Natural killer cell (primary cell): ENCODE measurements around the gene DUSP5. TPM values are rescaled to one million over a fixed set of nuclear protein-coding genes. Genes with fewer than 3 reads are reported as not detected.
A peak's percentile ranks its signal among the peaks of the same experiment; 100 is the strongest.
"Not testable (repeated sequence)": the region's sequence is repeated elsewhere in the genome, so short reads cannot be mapped to it uniquely, and the experiment has no call there.

ENCODE experiments used
- ATAC-seq, 3 donors: fragments of 150-1000 bp in 2 of 3; fragments of 200-7000 bp in 1 of 3; cut with Tn5 transposase; 1 replicate in 1 of 3; 2 replicates in 2 of 3; pipeline ENCODE4 v1.10.0; 2021; ENCODE audit warnings: mild to moderate bottlenecking in 2 of 3, moderate library complexity in 2 of 3
- DNase-seq, 2 donors: peaks; one replicate each; pipeline versions ENCODE4 v3.0.0 to v3.0.0-alpha.2; 2013 to 2021; ENCODE audit warnings: mixed read lengths in 1 of 2
- H3K27ac ChIP-seq: one replicate; pipeline ENCODE4 v1.5.1; 2013; ENCODE audit warnings: mild to moderate bottlenecking, low read length
- H3K27me3 ChIP-seq: one replicate; pipeline ENCODE4 v1.6.1; 2013; ENCODE audit warnings: low read length; ENCODE audit not compliant: control insufficient read depth, insufficient read depth
- H3K36me3 ChIP-seq: one replicate; pipeline ENCODE4 v1.6.1; 2013; ENCODE audit warnings: low read length; ENCODE audit not compliant: control insufficient read depth, insufficient read depth
- H3K4me1 ChIP-seq: one replicate; pipeline ENCODE4 v1.6.1; 2013; ENCODE audit warnings: low read length; ENCODE audit not compliant: control insufficient read depth, insufficient read depth
- H3K4me3 ChIP-seq: one replicate; pipeline ENCODE4 v1.5.1; 2013; ENCODE audit warnings: low read length
- H3K9me3 ChIP-seq: one replicate; pipeline ENCODE4 v1.6.1; 2013; ENCODE audit warnings: low read length; ENCODE audit not compliant: control insufficient read depth, insufficient read depth
- H3K27ac Mint-ChIP-seq, 2 donors: one replicate each; pipeline ENCODE4 v1.8.0; 2022; ENCODE audit warnings: mild to moderate bottlenecking in 2 of 2, mixed read lengths in 2 of 2, moderate library complexity in 1 of 2
- H3K27me3 Mint-ChIP-seq, 2 donors: one replicate each; pipeline ENCODE4 v1.8.0; 2022; ENCODE audit warnings: low read depth in 2 of 2, mixed read lengths in 2 of 2
- H3K36me3 Mint-ChIP-seq: one replicate; pipeline ENCODE4 v1.8.0; 2022; ENCODE audit warnings: mixed read lengths
- H3K4me1 Mint-ChIP-seq, 2 donors: one replicate each; pipeline ENCODE4 v1.8.0; 2022; ENCODE audit warnings: mixed read lengths in 2 of 2
- H3K4me3 Mint-ChIP-seq: one replicate; pipeline ENCODE4 v1.8.0; 2022; ENCODE audit warnings: mild to moderate bottlenecking, moderate library complexity, mixed read lengths
- H3K9me3 Mint-ChIP-seq, 2 donors: one replicate each; pipeline ENCODE4 v1.8.0; 2022; ENCODE audit warnings: mixed read lengths in 2 of 2
- WGBS: methylation state at CpG from one replicate; pipeline ENCODE4 v1.1.7; 2013; ENCODE audit warnings: missing lambda C conversion rate; ENCODE audit not compliant: insufficient coverage; 5-methylcytosine and 5-hydroxymethylcytosine counted together
- intact Hi-C: fragments of 100-400 bp; cut with micrococcal nuclease; formaldehyde crosslinking; loops from one replicate; pipeline ENCODE4 v1.14.2; 2022
- total RNA-seq, 4 donors: library from RNA; stranded (reverse); fragments of 120-200 nt in 1 of 4; gene quantifications; one replicate each; pipeline versions ENCODE4 v1.2.3 to v1.2.4, GENCODE V29; 2013 to 2022
- TF ChIP-seq, protein P1 (sequence below): fragments of 200-600 bp; IDR thresholded peaks from one replicate; pipeline ENCODE4 v1.8.0; 2022; ENCODE audit warnings: antibody characterized with exemption

The DUSP5 gene
- total RNA-seq, 3 donors from 2014 or later (not counting 1 experiment from before 2014, with no cell fraction given): 56.3 to 98.9 (median 69.6) TPM

- peaks cover 27% of the 10 kb centered on the region for H3K4me1 ChIP-seq
- ATAC-seq (no peak), DNase-seq (no peak)
- H3K4me3 Mint-ChIP-seq: no peak overlapping the region
- no peaks in the 10 kb centered on the region for H3K27me3 Mint-ChIP-seq
- no peak overlapping the region for H3K4me3 ChIP-seq
- H3K27me3 ChIP-seq: no peaks in the 10 kb centered on the region
- 77% methylated on average over 7 of the region's 9 CpGs for WGBS
- no peaks in the 10 kb centered on the region for H3K36me3 ChIP-seq
- TF ChIP-seq, protein P1, sequence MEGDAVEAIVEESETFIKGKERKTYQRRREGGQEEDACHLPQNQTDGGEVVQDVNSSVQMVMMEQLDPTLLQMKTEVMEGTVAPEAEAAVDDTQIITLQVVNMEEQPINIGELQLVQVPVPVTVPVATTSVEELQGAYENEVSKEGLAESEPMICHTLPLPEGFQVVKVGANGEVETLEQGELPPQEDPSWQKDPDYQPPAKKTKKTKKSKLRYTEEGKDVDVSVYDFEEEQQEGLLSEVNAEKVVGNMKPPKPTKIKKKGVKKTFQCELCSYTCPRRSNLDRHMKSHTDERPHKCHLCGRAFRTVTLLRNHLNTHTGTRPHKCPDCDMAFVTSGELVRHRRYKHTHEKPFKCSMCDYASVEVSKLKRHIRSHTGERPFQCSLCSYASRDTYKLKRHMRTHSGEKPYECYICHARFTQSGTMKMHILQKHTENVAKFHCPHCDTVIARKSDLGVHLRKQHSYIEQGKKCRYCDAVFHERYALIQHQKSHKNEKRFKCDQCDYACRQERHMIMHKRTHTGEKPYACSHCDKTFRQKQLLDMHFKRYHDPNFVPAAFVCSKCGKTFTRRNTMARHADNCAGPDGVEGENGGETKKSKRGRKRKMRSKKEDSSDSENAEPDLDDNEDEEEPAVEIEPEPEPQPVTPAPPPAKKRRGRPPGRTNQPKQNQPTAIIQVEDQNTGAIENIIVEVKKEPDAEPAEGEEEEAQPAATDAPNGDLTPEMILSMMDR: no peak
- no peaks in the 10 kb centered on the region for H3K36me3 Mint-ChIP-seq
- no peaks in the 10 kb centered on the region for H3K9me3 ChIP-seq
- H3K27ac ChIP-seq: no peak overlapping the region
- H3K9me3 Mint-ChIP-seq: no peaks in the 10 kb centered on the region
- intact Hi-C loops: no loop called here
- H3K27ac Mint-ChIP-seq: no peak overlapping the region
- peaks cover 33 to 37% of the 10 kb centered on the region in 2 donors for H3K4me1 Mint-ChIP-seq
Measured at GRCh38 chr10:110525349-110526260, 27.9 kb downstream of the DUSP5 start.

DNA sequence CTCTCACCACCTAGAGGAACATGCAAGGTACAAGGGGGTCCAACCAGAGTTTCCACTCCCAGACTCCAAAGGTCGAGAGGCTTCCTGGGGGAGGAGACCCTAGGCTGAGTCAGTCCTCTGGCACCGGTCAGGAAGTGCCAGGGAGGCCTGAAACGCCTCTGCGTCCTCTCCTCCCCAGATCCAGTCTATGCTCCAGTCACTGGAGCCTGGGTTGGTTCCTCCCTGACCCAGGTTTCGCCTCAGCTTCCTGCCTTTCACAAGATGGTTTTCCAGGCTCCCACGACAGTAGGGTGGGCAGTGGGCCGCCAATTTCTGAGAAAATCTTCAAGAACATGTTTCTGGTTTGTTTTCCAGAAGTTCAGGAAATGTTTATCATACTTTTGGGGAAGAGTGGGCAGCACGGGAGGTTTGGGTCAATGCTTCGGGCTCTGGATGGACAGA, 30.0 kb downstream of the DUSP5 start:
- Mint-ChIP-seq H3K4me1 (peaks cover 24 to 29% of the 10 kb centered on the region in 2 donors), H3K36me3 (no peaks in the 10 kb centered on the region), H3K4me3 (no peak overlapping the region), H3K9me3 (no peaks in the 10 kb centered on the region), H3K27ac (peak overlapping the region in 1 of 2 donors; percentile 43), H3K27me3 (no peaks in the 10 kb centered on the region)
- peaks cover 24% of the 10 kb centered on the region for H3K4me1 ChIP-seq
- intact Hi-C loops: no loop called here
- WGBS: 90% methylated on average over 9 of the region's 9 CpGs
- no peaks in the 10 kb centered on the region for H3K36me3 ChIP-seq
- DNase-seq (no peak), ATAC-seq (no peak)
- no peaks in the 10 kb centered on the region for H3K9me3 ChIP-seq
- H3K4me3 ChIP-seq: no peak overlapping the region
- TF ChIP-seq, protein P1: no peak
- no peak overlapping the region for H3K27ac ChIP-seq
- H3K27me3 ChIP-seq: no peaks in the 10 kb centered on the region

DNA sequence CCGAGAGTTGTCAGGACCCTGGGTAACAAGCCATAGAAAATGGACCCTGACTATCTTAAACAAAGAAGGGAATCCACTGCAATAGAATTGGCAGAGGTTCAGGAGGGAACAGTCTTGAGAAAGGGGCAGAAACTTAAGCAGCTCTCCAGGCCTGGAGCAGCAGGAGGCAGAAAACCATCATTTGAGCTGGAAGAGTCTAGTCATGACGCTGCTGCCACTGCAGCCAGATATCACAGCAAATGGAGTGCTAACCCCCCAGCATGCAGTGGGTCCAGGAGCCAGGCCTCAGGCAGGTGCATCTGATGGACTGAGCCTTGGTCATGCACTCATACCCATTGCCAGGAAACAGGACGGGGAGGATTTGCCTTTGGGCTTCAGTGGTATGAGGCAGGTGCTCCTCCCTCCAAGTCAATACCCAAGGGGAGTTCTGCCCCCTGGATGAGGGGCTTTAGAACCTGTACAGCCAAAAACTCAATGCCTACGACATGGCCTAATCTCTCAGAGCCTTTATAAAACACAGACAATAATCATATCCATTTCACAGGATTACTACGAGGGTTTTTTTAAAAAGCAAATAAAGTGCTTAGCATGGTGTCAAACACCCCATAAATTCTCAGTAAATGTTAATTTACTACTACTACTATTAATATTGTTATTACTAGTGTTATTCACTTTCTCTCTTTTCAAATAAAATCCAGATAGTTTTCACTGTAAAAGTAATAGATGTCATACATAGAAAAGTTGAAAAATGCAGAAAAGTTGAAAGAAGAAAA, 30.7 kb downstream of the DUSP5 start:
- TF ChIP-seq, protein P1: no peak
- H3K9me3 Mint-ChIP-seq: no peaks in the 10 kb centered on the region
- Histone ChIP-seq H3K9me3 (no peaks in the 10 kb centered on the region), H3K4me1 (peaks cover 24% of the 10 kb centered on the region), H3K27me3 (no peaks in the 10 kb centered on the region), H3K27ac (no peak overlapping the region), H3K36me3 (no peaks in the 10 kb centered on the region), H3K4me3 (no peak overlapping the region)
- 61% methylated on average over 5 of the region's 5 CpGs for WGBS
- peak overlapping the region in 1 of 2 donors; percentile 43 for H3K27ac Mint-ChIP-seq
- ATAC-seq (no peak), DNase-seq (no peak)
- H3K4me3 Mint-ChIP-seq: no peak overlapping the region
- intact Hi-C loops: no loop called here
- H3K27me3 Mint-ChIP-seq: peaks cover 0 to 2% of the 10 kb centered on the region in 2 donors
- H3K4me1 Mint-ChIP-seq: peaks cover 27 to 28% of the 10 kb centered on the region in 2 donors
- no peaks in the 10 kb centered on the region for H3K36me3 Mint-ChIP-seq

- ATAC-seq: peak; percentile 31 to 58 (median 43)
- not testable (repeated sequence) for H3K36me3 Mint-ChIP-seq, H3K9me3 Mint-ChIP-seq, H3K27me3 ChIP-seq, H3K27ac ChIP-seq, H3K9me3 ChIP-seq, H3K4me3 Mint-ChIP-seq, H3K36me3 ChIP-seq, H3K27me3 Mint-ChIP-seq, H3K4me3 ChIP-seq
- H3K4me1 ChIP-seq: peaks cover 24% of the 10 kb centered on the region
- H3K27ac Mint-ChIP-seq: peak overlapping the region; percentile 43 to 54
- intact Hi-C loops: loop anchor here (1.0 kb wide), 1 partner anchor 25 kb away; no protein-coding TSS in a partner anchor
- WGBS: 87% methylated on average over 8 of the region's 8 CpGs
- peak in 1 of 2 donors; percentile 61 for DNase-seq
- H3K4me1 Mint-ChIP-seq: peaks cover 27 to 28% of the 10 kb centered on the region in 2 donors
Measured at GRCh38 chr10:110528997-110529524, 31.4 kb downstream of the DUSP5 start.
